ENCODE data around the gene SNX20.

SNX20 gene

DNA sequence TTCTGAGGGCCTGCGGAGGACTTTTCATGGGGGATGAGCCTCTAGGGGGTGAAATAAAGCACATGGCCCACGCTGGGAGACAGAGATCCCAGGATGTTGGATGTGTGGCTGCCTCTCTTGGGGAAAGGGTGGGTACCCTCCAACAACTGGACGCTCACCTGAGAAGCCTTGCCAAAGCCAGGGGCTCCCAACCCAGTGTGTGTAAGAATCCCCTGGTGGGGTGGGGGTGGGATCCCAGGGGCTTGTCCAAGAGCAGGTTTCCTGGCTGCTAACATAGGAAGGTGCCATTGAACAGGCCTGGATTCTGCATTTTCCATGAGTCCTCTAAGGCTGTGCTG lies 587 bp downstream of the SNX20 start:
- DNase-seq (ENCODE audit: low spot score) (no peak), FAIRE-seq (no peak)

- DNase-seq (ENCODE audit: low spot score) (no peak), FAIRE-seq (no peak)
Observed at GRCh38 chr16:50679676-50680555, 1.2 kb downstream of the SNX20 start.

DNA sequence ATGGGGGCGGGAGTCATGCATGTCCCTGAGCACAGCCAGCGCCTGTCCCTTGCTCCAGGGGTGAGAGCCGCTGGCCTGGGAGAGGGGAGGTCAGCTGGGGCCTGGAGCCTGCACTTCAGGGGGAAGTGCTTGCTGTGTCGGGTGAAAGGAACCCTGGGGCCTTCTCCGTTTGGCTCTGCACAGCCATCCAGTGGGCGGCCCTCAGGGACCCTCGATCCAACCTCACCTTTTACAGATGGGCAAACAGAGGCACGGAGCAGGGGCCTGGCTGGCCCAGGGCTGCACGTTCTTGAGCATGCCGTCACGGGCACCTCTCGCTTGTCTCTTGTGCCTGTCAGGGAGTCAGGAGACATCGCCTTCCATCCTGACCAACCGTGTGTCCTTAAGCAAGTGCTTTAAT lies 1.8 kb downstream of the SNX20 start:
- DNase-seq (ENCODE audit: low spot score) (no peak), FAIRE-seq (no peak)

- FAIRE-seq, result no peak
- no peak for DNase-seq (ENCODE audit: low spot score)
Observed at GRCh38 chr16:50678531-50678930, 2.6 kb downstream of the SNX20 start.

DNA sequence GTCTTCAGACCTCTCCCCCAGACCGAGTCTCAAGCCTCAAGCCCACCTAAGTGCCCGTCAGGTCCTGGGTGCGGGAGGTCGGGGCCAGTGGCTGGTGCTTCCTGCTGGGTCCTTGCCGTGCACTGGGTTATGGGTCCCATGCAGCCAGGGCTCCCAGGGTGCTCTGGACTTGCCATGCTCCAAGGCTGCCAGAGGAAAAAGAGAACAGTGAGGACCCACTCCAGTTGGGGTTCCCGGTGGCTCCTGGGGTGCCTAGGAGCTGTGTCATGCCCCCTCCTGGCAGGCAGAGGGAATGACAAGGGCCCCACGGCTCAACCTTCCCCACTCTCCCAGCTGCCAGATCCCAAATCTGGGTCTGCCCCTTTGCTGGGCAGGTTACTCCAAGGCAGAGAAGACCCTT lies 3.8 kb downstream of the SNX20 start:
- FAIRE-seq, result no peak
- no peak for DNase-seq (ENCODE audit: low spot score)

GRCh38 chr16:50676684-50677225 lies 4.4 kb downstream of the SNX20 start:
- no peak for DNase-seq (ENCODE audit: low spot score)
- FAIRE-seq, result no peak

GRCh38 chr16:50675686-50676610 lies 5.2 kb downstream of the SNX20 start:
- no peak for DNase-seq (ENCODE audit: low spot score)
- no peak for FAIRE-seq

- FAIRE-seq (no peak), DNase-seq (ENCODE audit: low spot score) (no peak)
Observed at GRCh38 chr16:50674831-50675230, 6.3 kb downstream of the SNX20 start.

- FAIRE-seq (no peak), DNase-seq (ENCODE audit: low spot score) (no peak)
Observed at GRCh38 chr16:50673496-50674275, 7.4 kb downstream of the SNX20 start.

- DNase-seq (ENCODE audit: low spot score), result peak; percentile 33
- no peak for FAIRE-seq
Observed at GRCh38 chr16:50671644-50672260, 9.4 kb downstream of the SNX20 start.

- FAIRE-seq (no peak), DNase-seq (ENCODE audit: low spot score) (no peak)
Observed at GRCh38 chr16:50670476-50670875, 10.6 kb downstream of the SNX20 start.

DNA sequence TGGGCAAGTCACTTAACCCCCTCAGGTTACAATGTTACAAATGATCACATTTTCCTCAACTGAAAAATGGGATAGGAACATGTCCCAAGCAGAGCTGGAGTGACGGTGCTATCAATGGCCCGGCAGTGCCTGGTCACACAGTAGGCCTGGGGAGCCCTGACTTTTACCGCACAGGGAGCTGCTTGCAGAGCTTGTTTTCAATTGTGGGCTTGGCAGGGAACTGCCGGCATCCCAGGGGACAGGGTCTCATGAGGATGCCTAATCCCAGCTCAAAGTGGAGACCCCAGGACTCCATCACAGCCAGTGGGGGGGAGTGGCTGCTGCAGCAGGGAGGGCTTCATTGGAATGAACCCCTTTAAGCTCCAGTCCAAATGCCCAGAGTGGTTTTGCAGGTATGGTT lies 11.4 kb downstream of the SNX20 start:
- FAIRE-seq, result no peak
- DNase-seq (ENCODE audit: low spot score), result no peak

GRCh38 chr16:50668368-50669008 lies 12.6 kb downstream of the SNX20 start:
- FAIRE-seq (no peak), DNase-seq (ENCODE audit: low spot score) (no peak)

DNA sequence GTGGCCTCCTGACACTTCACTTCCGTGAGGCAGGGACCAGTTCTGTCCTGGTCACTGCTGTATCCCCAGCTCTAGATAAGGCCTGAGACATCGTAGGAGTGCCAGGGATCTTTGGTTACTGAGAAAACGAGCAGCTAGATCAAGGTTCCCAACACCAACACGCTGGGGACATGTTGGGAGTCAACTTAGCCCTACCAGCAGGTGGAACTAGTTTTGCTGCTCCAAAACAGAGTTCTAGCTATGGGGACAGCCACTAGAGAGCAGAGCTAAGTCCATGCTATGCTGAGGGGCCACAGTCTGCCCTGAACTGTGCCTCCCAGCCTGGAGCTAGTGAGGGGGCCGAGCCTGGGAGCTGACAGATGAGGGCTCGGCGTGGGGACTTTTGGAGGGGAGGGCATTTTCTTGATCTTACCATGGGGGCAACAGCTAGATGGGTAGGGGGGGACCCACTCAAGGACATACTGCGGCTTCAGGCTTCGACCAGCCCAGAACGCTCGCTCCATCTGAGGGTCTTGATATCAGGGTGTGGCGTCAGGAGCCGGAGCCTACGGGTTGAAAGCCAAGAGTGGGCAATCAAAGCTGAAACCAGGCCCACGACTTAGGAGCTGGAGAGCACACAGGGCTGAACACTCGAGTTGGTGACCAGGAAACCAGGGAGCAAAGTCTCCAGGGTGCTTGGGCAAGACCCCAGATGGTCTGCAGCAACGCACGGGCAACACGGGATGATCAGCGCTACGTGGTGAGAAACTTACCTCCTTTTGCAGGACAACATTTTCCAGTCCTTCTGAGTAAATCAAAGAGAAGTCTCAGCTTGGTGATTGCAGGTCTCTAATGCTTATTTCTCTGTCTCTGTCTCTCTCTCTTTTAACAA lies 13.4 kb downstream of the SNX20 start:
- FAIRE-seq, result no peak
- DNase-seq (ENCODE audit: low spot score), result no peak

DNA sequence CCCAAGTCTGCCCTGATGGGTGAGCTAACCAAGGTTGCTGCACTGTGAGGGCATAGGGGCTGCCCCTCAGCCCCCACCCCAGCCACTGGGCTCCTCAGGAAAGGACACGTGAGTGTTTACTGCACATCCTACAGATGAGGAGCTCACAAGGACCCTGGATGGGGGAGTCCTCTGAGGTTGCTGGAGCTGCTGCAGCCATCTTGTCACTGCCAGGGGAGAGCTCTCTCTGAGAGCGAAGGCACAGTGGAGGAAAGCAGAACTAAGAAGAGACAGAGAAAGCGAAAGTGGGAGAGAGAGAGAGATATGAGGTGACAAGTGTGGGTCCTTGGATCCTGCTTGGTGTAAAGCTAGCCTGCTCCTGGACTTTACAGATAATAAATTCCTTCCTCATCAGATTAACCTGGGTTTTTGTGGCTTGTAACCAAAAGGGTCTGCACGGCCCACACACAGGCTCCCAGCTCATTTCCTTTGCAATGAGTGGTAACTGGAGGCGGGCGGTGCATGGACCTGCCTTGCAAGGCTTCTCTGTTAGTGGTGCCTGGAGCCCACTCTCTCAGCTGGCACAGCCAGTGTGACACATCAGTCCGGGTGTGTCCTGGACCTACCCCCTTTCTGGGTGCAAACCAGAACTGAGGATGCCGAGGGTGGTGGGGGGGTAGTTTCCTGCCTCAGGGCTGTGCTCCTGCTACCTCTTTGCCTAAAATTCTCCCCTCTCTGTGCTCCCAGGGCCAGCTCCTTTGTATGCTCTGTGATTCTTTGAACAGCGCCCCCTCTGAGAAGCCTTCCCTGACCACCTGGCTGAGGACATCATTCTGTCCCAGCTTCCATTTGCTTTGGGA lies 14.2 kb downstream of the SNX20 start:
- FAIRE-seq, result no peak
- DNase-seq (ENCODE audit: low spot score), result no peak

DNA sequence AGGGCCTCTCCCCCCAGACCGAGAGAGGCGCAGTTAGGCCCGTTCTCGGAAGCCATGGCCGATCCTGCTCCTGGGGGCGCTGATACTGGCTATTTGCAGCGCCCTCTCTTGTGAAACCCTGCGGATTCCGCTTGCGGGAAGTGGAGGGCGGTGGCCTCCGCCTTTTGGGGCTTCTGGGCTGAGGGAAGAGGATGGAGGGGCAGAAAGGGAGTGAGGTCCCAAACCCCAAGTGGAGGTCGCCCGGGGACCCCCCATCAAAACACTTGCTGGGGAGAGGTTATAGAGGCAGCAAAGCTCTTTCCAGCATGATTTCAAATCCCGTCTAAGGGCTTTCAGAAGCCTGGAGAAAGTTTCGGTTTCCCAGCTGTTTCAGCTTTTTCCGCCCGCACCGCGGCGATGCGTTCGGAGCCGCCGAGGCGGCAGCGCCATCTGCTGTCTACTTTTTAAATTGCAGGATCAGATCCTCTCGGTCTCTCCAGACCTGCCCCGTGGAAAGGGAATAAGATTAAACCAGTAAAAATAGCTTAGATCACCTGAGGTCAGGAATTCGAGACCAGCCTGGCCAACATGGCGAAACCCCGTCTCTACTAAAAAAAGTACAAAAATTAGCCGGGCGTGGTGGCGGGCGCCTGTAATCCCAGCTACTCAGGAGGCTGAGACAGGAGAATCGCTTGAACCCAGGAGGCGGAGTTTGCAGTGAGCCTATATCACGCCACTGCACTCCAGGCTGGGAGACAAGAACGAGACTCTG lies 15.8 kb downstream of the SNX20 start:
- DNase-seq (ENCODE audit: low spot score) (peak; percentile 81), FAIRE-seq (no peak)

GRCh38 chr16:50664270-50664669 lies 16.8 kb downstream of the SNX20 start:
- FAIRE-seq, result no peak
- no peak for DNase-seq (ENCODE audit: low spot score)
